HEK293 (cell line): ENCODE measurements around the gene IL25.

Experiments used
- BCL11B ChIP-seq: fragments of 450-650 bp; formaldehyde crosslinking; IDR thresholded peaks from 2 replicates; pipeline ENCODE4 v1.5.1; 2016; ENCODE audit warnings: low read depth, missing biosample characterization, missing genetic modification characterization
- KLF9 ChIP-seq: fragments of 450-650 bp; formaldehyde crosslinking; IDR thresholded peaks from 2 replicates; pipeline ENCODE4 v1.5.1; 2016; ENCODE audit warnings: missing biosample characterization, missing genetic modification characterization, low read depth
- YY1 ChIP-seq: fragments of 450-650 bp; formaldehyde crosslinking; IDR thresholded peaks from 2 replicates; pipeline ENCODE4 v1.5.1; 2018; ENCODE audit warnings: missing biosample characterization, missing genetic modification characterization
- ZNF24 ChIP-seq: fragments of 450-650 bp; formaldehyde crosslinking; IDR thresholded peaks from 2 replicates; pipeline ENCODE4 v1.5.1; 2016; ENCODE audit warnings: missing biosample characterization, missing genetic modification characterization
- ZNF747 ChIP-seq: fragments of 450-650 bp; formaldehyde crosslinking; IDR thresholded peaks from 2 replicates; pipeline ENCODE4 v1.5.1; 2016; ENCODE audit warnings: missing biosample characterization, missing genetic modification characterization
- TF ChIP-seq, protein P1 (sequence below): fragments of 450-650 bp; formaldehyde crosslinking; IDR thresholded peaks from 2 replicates; pipeline ENCODE4 v1.5.1; 2016; ENCODE audit warnings: missing biosample characterization, missing genetic modification characterization
- TF ChIP-seq, protein P2 (sequence below): IDR thresholded peaks from 2 replicates; pipeline ENCODE4 v1.6.1; 2011; ENCODE audit warnings: mild to moderate bottlenecking, low read depth, low read length, borderline replicate concordance

- TF ChIP-seq ZNF24 (no peak), BCL11B (tag by site-specific recombination) (no peak), YY1 (tag by site-specific recombination) (no peak), KLF9 (tag by site-specific recombination) (no peak), ZNF747 (tag by site-specific recombination) (no peak)
- TF ChIP-seq, protein P1, sequence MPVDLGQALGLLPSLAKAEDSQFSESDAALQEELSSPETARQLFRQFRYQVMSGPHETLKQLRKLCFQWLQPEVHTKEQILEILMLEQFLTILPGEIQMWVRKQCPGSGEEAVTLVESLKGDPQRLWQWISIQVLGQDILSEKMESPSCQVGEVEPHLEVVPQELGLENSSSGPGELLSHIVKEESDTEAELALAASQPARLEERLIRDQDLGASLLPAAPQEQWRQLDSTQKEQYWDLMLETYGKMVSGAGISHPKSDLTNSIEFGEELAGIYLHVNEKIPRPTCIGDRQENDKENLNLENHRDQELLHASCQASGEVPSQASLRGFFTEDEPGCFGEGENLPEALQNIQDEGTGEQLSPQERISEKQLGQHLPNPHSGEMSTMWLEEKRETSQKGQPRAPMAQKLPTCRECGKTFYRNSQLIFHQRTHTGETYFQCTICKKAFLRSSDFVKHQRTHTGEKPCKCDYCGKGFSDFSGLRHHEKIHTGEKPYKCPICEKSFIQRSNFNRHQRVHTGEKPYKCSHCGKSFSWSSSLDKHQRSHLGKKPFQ (tag by site-specific recombination) = no peak
- TF ChIP-seq, protein P2, sequence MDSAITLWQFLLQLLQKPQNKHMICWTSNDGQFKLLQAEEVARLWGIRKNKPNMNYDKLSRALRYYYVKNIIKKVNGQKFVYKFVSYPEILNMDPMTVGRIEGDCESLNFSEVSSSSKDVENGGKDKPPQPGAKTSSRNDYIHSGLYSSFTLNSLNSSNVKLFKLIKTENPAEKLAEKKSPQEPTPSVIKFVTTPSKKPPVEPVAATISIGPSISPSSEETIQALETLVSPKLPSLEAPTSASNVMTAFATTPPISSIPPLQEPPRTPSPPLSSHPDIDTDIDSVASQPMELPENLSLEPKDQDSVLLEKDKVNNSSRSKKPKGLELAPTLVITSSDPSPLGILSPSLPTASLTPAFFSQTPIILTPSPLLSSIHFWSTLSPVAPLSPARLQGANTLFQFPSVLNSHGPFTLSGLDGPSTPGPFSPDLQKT = no peak
These were observed 49.0 kb downstream of the IL25 start for GRCh38 chr14:23421594-23421993.
